Measurements from ENCODE around the gene PPP1R2C.

PPP1R2C gene

GRCh38 chrX:42778096-42778495 is at the start of gene PPP1R2C:
TSS of gene PPP1R2C (minus strand) at chrX:42778163. CDS start at chrX:42778079, 84 bp downstream.
- DNase-seq = no peak

GRCh38 chrX:42825201-42825600 is 47.2 kb upstream of the PPP1R2C start:
- no peak for DNase-seq

- no peak for DNase-seq
These were observed 46.6 kb upstream of the PPP1R2C start for GRCh38 chrX:42824541-42824940.

GRCh38 chrX:42823443-42823842 is 45.5 kb upstream of the PPP1R2C start:
- DNase-seq = no peak

- no peak for DNase-seq
These were observed 44.0 kb upstream of the PPP1R2C start for GRCh38 chrX:42821803-42822443.

GRCh38 chrX:42818151-42818921 is 40.4 kb upstream of the PPP1R2C start:
- no peak for DNase-seq

GRCh38 chrX:42809569-42809968 is 31.6 kb upstream of the PPP1R2C start:
- no peak for DNase-seq

GRCh38 chrX:42807393-42807792 is 29.4 kb upstream of the PPP1R2C start:
- no peak for DNase-seq

- DNase-seq = no peak
These were observed 26.6 kb upstream of the PPP1R2C start for GRCh38 chrX:42804524-42804923.

GRCh38 chrX:42803320-42803719 is 25.4 kb upstream of the PPP1R2C start:
- DNase-seq = no peak

- no peak for DNase-seq
These were observed 19.8 kb upstream of the PPP1R2C start for GRCh38 chrX:42797651-42798269.

GRCh38 chrX:42783451-42783850 is 5.5 kb upstream of the PPP1R2C start:
- no peak for DNase-seq

- DNase-seq = no peak
These were observed 1.8 kb downstream of the PPP1R2C start for GRCh38 chrX:42776195-42776594.

GRCh38 chrX:42772874-42773273 is 5.1 kb downstream of the PPP1R2C start:
- no peak for DNase-seq

GRCh38 chrX:42771506-42772335 is 6.2 kb downstream of the PPP1R2C start:
- DNase-seq = no peak

GRCh38 chrX:42770566-42770965 is 7.4 kb downstream of the PPP1R2C start:
- no peak for DNase-seq

GRCh38 chrX:42759881-42760280 is 18.1 kb downstream of the PPP1R2C start:
- DNase-seq = no peak

GRCh38 chrX:42755815-42756214 is 22.1 kb downstream of the PPP1R2C start:
- no peak for DNase-seq

- no peak for DNase-seq
These were observed 23.4 kb downstream of the PPP1R2C start for GRCh38 chrX:42754603-42755002.

GRCh38 chrX:42754115-42754514 is 23.8 kb downstream of the PPP1R2C start:
- DNase-seq = no peak

- no peak for DNase-seq
These were observed 25.2 kb downstream of the PPP1R2C start for GRCh38 chrX:42752730-42753129.

- no peak for DNase-seq
These were observed 26.4 kb downstream of the PPP1R2C start for GRCh38 chrX:42751573-42751972.

All from NCI-H1436 (cell line).